ENCODE measurements around the gene FAM241A. TPM values are rescaled to one million over a fixed set of nuclear protein-coding genes. Genes with fewer than 3 reads are reported as not detected.

The FAM241A gene
- total RNA-seq, 1 donor from 2014 or later: 6.3 TPM

GRCh38 chr4:112213091-112213490 lies 67.8 kb downstream of the FAM241A start:
- no peak for DNase-seq (ENCODE audit: low spot score)

- DNase-seq (ENCODE audit: low spot score): no peak
These were observed 68.6 kb downstream of the FAM241A start for GRCh38 chr4:112213856-112214255.

- DNase-seq (ENCODE audit: low spot score): no peak
These were observed 69.4 kb downstream of the FAM241A start for GRCh38 chr4:112214390-112215264.

- no peak for DNase-seq (ENCODE audit: low spot score)
These were observed 74.6 kb downstream of the FAM241A start for GRCh38 chr4:112219826-112220366.

GRCh38 chr4:112222219-112222955 lies 77.1 kb downstream of the FAM241A start:
- DNase-seq (ENCODE audit: low spot score): no peak

- DNase-seq (ENCODE audit: low spot score): no peak
These were observed 79.9 kb downstream of the FAM241A start for GRCh38 chr4:112225157-112225556.

GRCh38 chr4:112230879-112231778 lies 85.9 kb downstream of the FAM241A start:
- DNase-seq (ENCODE audit: low spot score): peak; percentile 98

- DNase-seq (ENCODE audit: low spot score): peak; percentile 91
These were observed 86.8 kb downstream of the FAM241A start, which contains the start of gene AP1AR for GRCh38 chr4:112231779-112232713. Gene AP1AR (plus strand): TSS chr4:112231787. CDS start chr4:112232092, 305 bp downstream.

- DNase-seq (ENCODE audit: low spot score): peak; percentile 91
These were observed 89.8 kb downstream of the FAM241A start for GRCh38 chr4:112234952-112235609.

- no peak for DNase-seq (ENCODE audit: low spot score)
These were observed 90.8 kb downstream of the FAM241A start for GRCh38 chr4:112236040-112236439.

GRCh38 chr4:112238833-112239232 lies 93.6 kb downstream of the FAM241A start:
- no peak for DNase-seq (ENCODE audit: low spot score)

Other genes starting within 250 kb of the FAM241A start
- 40.2 TPM for gene AP1AR, start 86.3 kb downstream of the FAM241A start, total RNA-seq (ENCODE audit: insufficient read depth, low replicate concordance)
- gene TIFA, start 140.4 kb downstream of the FAM241A start, total RNA-seq (ENCODE audit: insufficient read depth, low replicate concordance): 14.2 TPM
- 27.0 TPM for gene ALPK1, start 151.9 kb downstream of the FAM241A start, total RNA-seq (ENCODE audit: insufficient read depth, low replicate concordance)

Data from umbilical cord (tissue), 2 donors.